Smooth muscle cell (in vitro differentiated cells): ENCODE results near the gene CORO2A. TPM values are rescaled to one million over a fixed set of nuclear protein-coding genes. Genes with fewer than 3 reads are reported as not detected.
"Not testable (repeated sequence)": the region's sequence is repeated elsewhere in the genome, so short reads cannot be mapped to it uniquely, and the experiment has no call there.

Source experiments
- DNase-seq: peaks from one replicate; lab custom pipeline; 2025; ENCODE audit not compliant: unreplicated experiment; lab: John Stamatoyannopoulos, UW
- H2AFZ ChIP-seq: fragments of 200-600 bp; sonication (generic); 2 replicates; pipeline ENCODE4 v1.6.0; 2016; ENCODE audit warnings: antibody characterized with exemption, low read depth, mild to moderate bottlenecking
- H3F3A ChIP-seq: fragments of 200-600 bp; sonication (generic); 2 replicates; pipeline ENCODE4 v1.6.0; 2017; ENCODE audit warnings: antibody characterized with exemption, low read depth
- H3K27ac ChIP-seq: fragments of 200-600 bp; sonication (generic); 2 replicates; pipeline ENCODE4 v1.5.1; 2016; ENCODE audit warnings: low read depth, mild to moderate bottlenecking
- H3K27me3 ChIP-seq: fragments of 200-600 bp; sonication (generic); 2 replicates; pipeline ENCODE4 v1.6.1; 2016; ENCODE audit warnings: low read depth, mild to moderate bottlenecking
- H3K36me3 ChIP-seq: fragments of 200-600 bp; sonication (generic); 2 replicates; pipeline ENCODE4 v1.5.1; 2016; ENCODE audit warnings: low read depth
- H3K4me1 ChIP-seq: fragments of 200-600 bp; sonication (generic); 2 replicates; pipeline ENCODE4 v1.5.1; 2016; ENCODE audit warnings: low read depth
- H3K4me2 ChIP-seq: fragments of 200-600 bp; sonication (generic); 2 replicates; pipeline ENCODE4 v1.6.0; 2016; ENCODE audit warnings: mild to moderate bottlenecking
- H3K4me3 ChIP-seq: fragments of 200-600 bp; sonication (generic); 2 replicates; pipeline ENCODE4 v1.5.1; 2016; ENCODE audit warnings: mild to moderate bottlenecking
- H3K79me2 ChIP-seq: fragments of 200-600 bp; sonication (generic); 2 replicates; pipeline ENCODE4 v1.6.0; 2016; ENCODE audit warnings: low read depth, mild to moderate bottlenecking
- H3K9ac ChIP-seq: fragments of 200-600 bp; sonication (generic); 2 replicates; pipeline ENCODE4 v1.6.0; 2016; ENCODE audit warnings: low read depth
- H3K9me3 ChIP-seq: fragments of 200-600 bp; sonication (generic); replicated peaks from 2 replicates; pipeline ENCODE4 v1.5.1; 2016; ENCODE audit warnings: low read depth
- H4K20me1 ChIP-seq: fragments of 200-600 bp; sonication (generic); 2 replicates; pipeline ENCODE4 v1.6.0; 2016; ENCODE audit warnings: low read depth
- CTCF ChIP-seq: fragments of 200-600 bp; sonication (generic); IDR thresholded peaks from 2 replicates; pipeline ENCODE4 v1.5.1; 2017; ENCODE audit warnings: borderline replicate concordance, mild to moderate bottlenecking, antibody characterized with exemption; ENCODE audit not compliant: insufficient read depth, poor library complexity, severe bottlenecking
- WGBS: methylation state at CpG from one replicate; pipeline ENCODE4 v1.1.7; 2016; ENCODE audit warnings: low lambda C conversion rate; 5-methylcytosine and 5-hydroxymethylcytosine counted together
- polyA plus RNA-seq: library from polyadenylated mRNA; unstranded; fragments of >200 nt; fragmentation: Nextera tagmentation; extraction: Ambion mirVana; gene quantifications from 2 replicates; pipeline ENCODE4 v1.2.1, GENCODE V29; 2016
- total RNA-seq: library from RNA; depleted of rRNA; stranded (reverse); fragments of >200 nt; gene quantifications from 2 replicates; pipeline ENCODE4 v1.2.3, GENCODE V29; 2014

CORO2A gene
- total and polyA plus RNA-seq, 2 experiments from 2014 or later, result 4.7 to 5.8 TPM

GRCh38 chr9:98129451-98129881 is 63.0 kb downstream of the CORO2A start:
- H3K9ac ChIP-seq, result no peak overlapping the region
- WGBS, result 76% methylated on average over 10 of the region's 10 CpGs

GRCh38 chr9:98128316-98128715 is 64.1 kb downstream of the CORO2A start:
- Histone ChIP-seq H3K27ac (no peak overlapping the region), H3F3A (no peaks in the 10 kb centered on the region), H3K9ac (no peak overlapping the region), H3K4me3 (no peak overlapping the region), H2AFZ (no peak overlapping the region), H3K27me3 (no peaks in the 10 kb centered on the region), H3K9me3 (no peaks in the 10 kb centered on the region), H4K20me1 (no peaks in the 10 kb centered on the region), H3K4me2 (no peak overlapping the region), H3K79me2 (no peaks in the 10 kb centered on the region), H3K36me3 (no peaks in the 10 kb centered on the region), H3K4me1 (no peaks in the 10 kb centered on the region)
- DNase-seq, result no peak
- no peak for TF ChIP-seq CTCF
- WGBS, result 98% methylated on average over 16 of the region's 16 CpGs

More at GRCh38 chr9:98129451-98129881, 63.0 kb downstream of the CORO2A start:
- H3K79me2 ChIP-seq, result no peaks in the 10 kb centered on the region
- H3F3A ChIP-seq, result no peaks in the 10 kb centered on the region
- no peak for TF ChIP-seq CTCF
- no peaks in the 10 kb centered on the region for H4K20me1 ChIP-seq
- no peak overlapping the region for H3K4me2 ChIP-seq
- no peak overlapping the region for H2AFZ ChIP-seq
- H3K4me3 ChIP-seq, result no peak overlapping the region
- H3K4me1 ChIP-seq, result no peaks in the 10 kb centered on the region
- no peak overlapping the region for H3K27ac ChIP-seq
- DNase-seq, result no peak
- H3K36me3 ChIP-seq, result no peaks in the 10 kb centered on the region
- H3K27me3 ChIP-seq, result no peaks in the 10 kb centered on the region
- H3K9me3 ChIP-seq, result no peaks in the 10 kb centered on the region

- Histone ChIP-seq H3K27me3 (no peaks in the 10 kb centered on the region), H4K20me1 (no peaks in the 10 kb centered on the region), H3K4me1 (no peaks in the 10 kb centered on the region), H3K9ac (no peak overlapping the region), H3K9me3 (no peaks in the 10 kb centered on the region), H3K27ac (no peak overlapping the region), H3F3A (no peaks in the 10 kb centered on the region), H3K79me2 (no peaks in the 10 kb centered on the region), H3K4me3 (no peak overlapping the region), H3K4me2 (no peak overlapping the region), H2AFZ (no peak overlapping the region), H3K36me3 (no peaks in the 10 kb centered on the region)
- 100% methylated on average over 8 of the region's 8 CpGs for WGBS
- no peak for DNase-seq
- TF ChIP-seq CTCF, result no peak
Observed at GRCh38 chr9:98127226-98127625, 65.2 kb downstream of the CORO2A start.

- no peak overlapping the region for H3K4me3 ChIP-seq
- no peaks in the 10 kb centered on the region for H4K20me1 ChIP-seq
- no peak overlapping the region for H3K27ac ChIP-seq
- H3K27me3 ChIP-seq, result no peaks in the 10 kb centered on the region
- no peak for DNase-seq
- WGBS, result 95% methylated on average over 15 of the region's 15 CpGs
- H3K9me3 ChIP-seq, result no peaks in the 10 kb centered on the region
- no peak overlapping the region for H3K4me2 ChIP-seq
- no peak overlapping the region for H3K9ac ChIP-seq
- no peak for TF ChIP-seq CTCF
- no peak overlapping the region for H2AFZ ChIP-seq
- H3K79me2 ChIP-seq, result no peaks in the 10 kb centered on the region
- no peaks in the 10 kb centered on the region for H3F3A ChIP-seq
- H3K36me3 ChIP-seq, result no peaks in the 10 kb centered on the region
- no peaks in the 10 kb centered on the region for H3K4me1 ChIP-seq
Observed at GRCh38 chr9:98124637-98125426, 67.6 kb downstream of the CORO2A start.

GRCh38 chr9:98124091-98124490 is 68.3 kb downstream of the CORO2A start:
- not testable (repeated sequence) for H3K4me1 ChIP-seq, H3F3A ChIP-seq, H2AFZ ChIP-seq, H4K20me1 ChIP-seq, H3K27me3 ChIP-seq, H3K27ac ChIP-seq, H3K9ac ChIP-seq, DNase-seq, H3K36me3 ChIP-seq, H3K4me3 ChIP-seq, H3K9me3 ChIP-seq, H3K79me2 ChIP-seq, H3K4me2 ChIP-seq
- WGBS, result 93% methylated on average over 13 of the region's 13 CpGs
